HG03025 (cell line): ENCODE measurements around the gene PPP2R2C.

ENCODE experiments used
- ATAC-seq: cut with Tn5 transposase; IDR thresholded peaks from one replicate; pipeline ENCODE4 v1.9.1; 2021; ENCODE audit warnings: mild to moderate bottlenecking, moderate library complexity; ENCODE audit not compliant: unreplicated experiment, low FRiP score

PPP2R2C gene

GRCh38 chr4:6368601-6369000 is 103.8 kb downstream of the PPP2R2C start:
- ATAC-seq, result no peak

- ATAC-seq, result no peak
These were observed 104.3 kb downstream of the PPP2R2C start for GRCh38 chr4:6368096-6368495.

GRCh38 chr4:6367371-6367851 is 105.0 kb downstream of the PPP2R2C start:
- ATAC-seq, result no peak

GRCh38 chr4:6366581-6366980 is 105.8 kb downstream of the PPP2R2C start:
- no peak for ATAC-seq

- ATAC-seq, result no peak
These were observed 106.8 kb downstream of the PPP2R2C start for GRCh38 chr4:6365545-6366086.

- ATAC-seq, result no peak
These were observed 107.8 kb downstream of the PPP2R2C start for GRCh38 chr4:6364581-6364980.

GRCh38 chr4:6364146-6364545 is 108.3 kb downstream of the PPP2R2C start:
- no peak for ATAC-seq

GRCh38 chr4:6362896-6363295 is 109.5 kb downstream of the PPP2R2C start:
- no peak for ATAC-seq

GRCh38 chr4:6362243-6362885 is 110.0 kb downstream of the PPP2R2C start:
- ATAC-seq, result no peak

GRCh38 chr4:6361076-6361784 is 111.2 kb downstream of the PPP2R2C start:
- no peak for ATAC-seq

- no peak for ATAC-seq
These were observed 112.0 kb downstream of the PPP2R2C start for GRCh38 chr4:6360385-6360784.

- no peak for ATAC-seq
These were observed 112.7 kb downstream of the PPP2R2C start for GRCh38 chr4:6359536-6360308.

- no peak for ATAC-seq
These were observed 114.9 kb downstream of the PPP2R2C start for GRCh38 chr4:6357476-6357875.

- ATAC-seq, result no peak
These were observed 116.3 kb downstream of the PPP2R2C start for GRCh38 chr4:6356076-6356560.

GRCh38 chr4:6355052-6355451 is 117.4 kb downstream of the PPP2R2C start:
- no peak for ATAC-seq

GRCh38 chr4:6354626-6355025 is 117.8 kb downstream of the PPP2R2C start:
- ATAC-seq, result no peak

GRCh38 chr4:6354119-6354518 is 118.3 kb downstream of the PPP2R2C start:
- no peak for ATAC-seq

- no peak for ATAC-seq
These were observed 120.3 kb downstream of the PPP2R2C start for GRCh38 chr4:6352031-6352692.

GRCh38 chr4:6351246-6352000 is 121.0 kb downstream of the PPP2R2C start:
- no peak for ATAC-seq

- ATAC-seq, result no peak
These were observed 121.8 kb downstream of the PPP2R2C start for GRCh38 chr4:6350646-6351045.
